Astrocyte (in vitro differentiated cells and primary cell): ENCODE data around the gene CDH5. TPM values are rescaled to one million over a fixed set of nuclear protein-coding genes. Genes with fewer than 3 reads are reported as not detected.

Source experiments
- DNase-seq: peaks from one replicate; pipeline ENCODE4 v3.0.0-alpha.2; 2010; ENCODE audit warnings: low read depth
- FAIRE-seq: peaks from 2 replicates; lab custom pipeline; 2011; peaks lifted over from hg19 to GRCh38; lab: Jason Lieb, UNC
- H2AFZ ChIP-seq: 2 replicates; pipeline ENCODE4 v1.6.0; 2012; ENCODE audit warnings: low read depth, low read length, inconsistent platforms
- H3K27ac ChIP-seq: 2 replicates; pipeline ENCODE4 v1.5.1; 2011; ENCODE audit warnings: low read depth, low read length, inconsistent platforms
- H3K27me3 ChIP-seq: 2 replicates; pipeline ENCODE4 v1.6.0; 2011; ENCODE audit warnings: low read length, inconsistent platforms; ENCODE audit not compliant: insufficient read depth
- H3K36me3 ChIP-seq: 2 replicates; pipeline ENCODE4 v1.5.1; 2011; ENCODE audit warnings: low read length, inconsistent platforms; ENCODE audit not compliant: insufficient read depth
- H3K4me1 ChIP-seq: 2 replicates; pipeline ENCODE4 v1.5.1; 2011; ENCODE audit warnings: low read length, inconsistent platforms; ENCODE audit not compliant: insufficient read depth
- H3K4me2 ChIP-seq: 2 replicates; pipeline ENCODE4 v1.6.0; 2012; ENCODE audit warnings: low read length, inconsistent platforms
- H3K4me3 ChIP-seq: 2 replicates; pipeline ENCODE4 v1.5.1; 2011; ENCODE audit warnings: low read depth, mild to moderate bottlenecking, low read length, inconsistent platforms; ENCODE audit not compliant: insufficient read depth
- H3K79me2 ChIP-seq: 2 replicates; pipeline ENCODE4 v1.6.0; 2012; ENCODE audit warnings: mild to moderate bottlenecking, low read length, inconsistent platforms; ENCODE audit not compliant: insufficient read depth
- H3K9ac ChIP-seq: 2 replicates; pipeline ENCODE4 v1.6.0; 2012; ENCODE audit warnings: mild to moderate bottlenecking, low read length, inconsistent platforms
- H3K9me3 ChIP-seq: 2 replicates; pipeline ENCODE4 v1.5.1; 2012; ENCODE audit warnings: low read depth, mild to moderate bottlenecking, low read length, inconsistent platforms; ENCODE audit not compliant: insufficient read depth
- H4K20me1 ChIP-seq: 2 replicates; pipeline ENCODE4 v1.6.0; 2012; ENCODE audit warnings: low read length, inconsistent platforms; ENCODE audit not compliant: insufficient read depth
- H3K27ac Mint-ChIP-seq: one replicate; pipeline ENCODE4 v1.8.0; 2021; ENCODE audit warnings: mild to moderate bottlenecking, mixed read lengths; ENCODE audit not compliant: unreplicated experiment
- H3K27me3 Mint-ChIP-seq: one replicate; pipeline ENCODE4 v1.8.0; 2021; ENCODE audit warnings: low read depth, mixed read lengths; ENCODE audit not compliant: unreplicated experiment
- H3K36me3 Mint-ChIP-seq: one replicate; pipeline ENCODE4 v1.8.0; 2021; ENCODE audit warnings: low read depth, mixed read lengths; ENCODE audit not compliant: unreplicated experiment
- H3K4me1 Mint-ChIP-seq: one replicate; pipeline ENCODE4 v1.8.0; 2021; ENCODE audit warnings: low read depth, mixed read lengths; ENCODE audit not compliant: unreplicated experiment
- H3K4me3 Mint-ChIP-seq: one replicate; pipeline ENCODE4 v1.8.0; 2021; ENCODE audit warnings: mild to moderate bottlenecking, moderate library complexity, mixed read lengths; ENCODE audit not compliant: unreplicated experiment
- H3K9me3 Mint-ChIP-seq: one replicate; pipeline ENCODE4 v1.8.0; 2021; ENCODE audit warnings: mild to moderate bottlenecking, mixed read lengths; ENCODE audit not compliant: unreplicated experiment
- CTCF ChIP-seq: IDR thresholded peaks from 2 replicates; pipeline ENCODE4 v1.5.1; 2011; ENCODE audit warnings: low read depth, mild to moderate bottlenecking, inconsistent platforms, low read length, moderate library complexity; ENCODE audit not compliant: insufficient read depth
- EZH2 ChIP-seq: IDR thresholded peaks from 2 replicates; pipeline ENCODE4 v1.6.1; 2012; ENCODE audit warnings: mild to moderate bottlenecking, low read length, inconsistent platforms; ENCODE audit not compliant: insufficient read depth
- total RNA-seq: library from RNA; stranded (reverse); gene quantifications from 2 replicates; pipeline ENCODE4 v1.2.1, GENCODE V29; 2021

Gene CDH5
- total RNA-seq, 1 donor from 2014 or later, result 0.30 TPM

DNA sequence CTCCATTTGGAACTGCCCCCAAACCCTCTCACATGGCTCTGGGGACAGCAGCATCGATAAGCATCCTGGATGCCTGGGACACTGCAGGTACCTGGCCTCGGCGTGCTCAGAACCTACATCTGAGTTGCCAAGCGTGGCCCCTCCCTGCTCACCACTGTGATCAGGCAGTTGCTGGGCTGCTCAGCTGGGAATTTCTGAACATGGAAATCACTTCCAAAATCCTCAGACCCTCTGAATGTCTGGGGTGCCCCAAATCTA lies 6.3 kb downstream of the CDH5 start:
- peaks cover 7% of the 10 kb centered on the region for H3K4me1 ChIP-seq
- TF ChIP-seq EZH2 (no peak), CTCF (no peak)
- H3K36me3 ChIP-seq, result no peaks in the 10 kb centered on the region
- no peak overlapping the region for H3K9ac ChIP-seq
- no peaks in the 10 kb centered on the region for H3K27me3 ChIP-seq
- no peak for DNase-seq
- Mint-ChIP-seq H3K4me1 (no peaks in the 10 kb centered on the region), H3K9me3 (no peaks in the 10 kb centered on the region), H3K4me3 (no peak overlapping the region), H3K27me3 (peaks cover 27% of the 10 kb centered on the region), H3K36me3 (no peaks in the 10 kb centered on the region), H3K27ac (no peak overlapping the region)
- no peaks in the 10 kb centered on the region for H4K20me1 ChIP-seq
- no peak overlapping the region for H3K4me3 ChIP-seq
- no peak overlapping the region for H2AFZ ChIP-seq
- FAIRE-seq, result no peak
- no peak overlapping the region for H3K27ac ChIP-seq
- H3K4me2 ChIP-seq, result no peak overlapping the region
- no peaks in the 10 kb centered on the region for H3K79me2 ChIP-seq
- H3K9me3 ChIP-seq, result no peaks in the 10 kb centered on the region

DNA sequence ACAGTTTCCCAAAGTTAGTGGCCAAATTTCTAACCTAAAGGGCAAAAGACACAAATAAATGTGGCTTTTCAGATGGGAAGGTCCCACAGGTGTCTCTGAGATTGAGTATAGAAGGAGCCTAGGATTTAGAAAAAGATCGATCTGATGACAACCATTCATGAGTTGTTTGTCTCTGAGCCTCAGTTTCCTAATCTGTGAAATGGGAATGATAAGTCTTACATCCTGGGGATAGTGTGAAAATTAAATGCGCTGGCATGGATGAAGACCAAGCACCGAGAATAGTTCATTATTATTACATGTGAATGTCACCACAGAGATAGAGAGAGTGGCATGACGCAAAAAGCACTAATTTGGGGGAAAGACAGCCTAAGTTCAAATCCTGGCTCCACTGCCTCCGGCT lies 7.2 kb downstream of the CDH5 start:
- H3K36me3 Mint-ChIP-seq, result no peaks in the 10 kb centered on the region
- H4K20me1 ChIP-seq, result no peaks in the 10 kb centered on the region
- FAIRE-seq (no peak), DNase-seq (no peak)
- no peak for TF ChIP-seq CTCF
- TF ChIP-seq EZH2, result no peak
- H3K36me3 ChIP-seq, result no peaks in the 10 kb centered on the region
- H3K27me3 ChIP-seq, result no peaks in the 10 kb centered on the region
- no peaks in the 10 kb centered on the region for H3K9me3 Mint-ChIP-seq
- H3K4me3 ChIP-seq, result no peak overlapping the region
- H3K4me3 Mint-ChIP-seq, result no peak overlapping the region
- peaks cover 7% of the 10 kb centered on the region for H3K4me1 ChIP-seq
- H3K27ac Mint-ChIP-seq, result no peak overlapping the region
- H2AFZ ChIP-seq, result no peak overlapping the region
- H3K27ac ChIP-seq, result no peak overlapping the region
- H3K4me2 ChIP-seq, result no peak overlapping the region
- H3K27me3 Mint-ChIP-seq, result peaks cover 23% of the 10 kb centered on the region
- H3K4me1 Mint-ChIP-seq, result no peaks in the 10 kb centered on the region
- H3K9ac ChIP-seq, result no peak overlapping the region
- H3K79me2 ChIP-seq, result no peaks in the 10 kb centered on the region
- H3K9me3 ChIP-seq, result no peaks in the 10 kb centered on the region

DNA sequence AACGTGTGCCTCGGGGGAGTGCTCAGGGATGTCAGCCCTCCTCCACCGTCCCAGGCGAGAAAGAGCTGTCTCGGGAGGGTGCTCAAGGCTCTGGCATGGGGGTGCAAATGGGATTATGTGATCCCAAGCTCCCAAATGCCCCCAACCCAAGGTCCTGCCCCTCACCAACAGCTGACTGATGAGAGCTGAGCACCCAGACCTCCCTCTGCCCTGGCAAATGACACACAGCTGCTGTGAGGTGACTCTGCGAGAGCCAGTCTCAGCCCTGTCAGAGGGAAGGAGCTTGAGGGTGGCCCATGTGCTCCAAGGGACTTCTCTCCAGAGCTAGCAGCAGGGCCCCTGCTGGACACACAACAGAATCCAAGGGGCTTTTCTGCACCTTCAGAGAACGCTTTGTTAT lies 7.7 kb downstream of the CDH5 start:
- TF ChIP-seq EZH2, result no peak
- TF ChIP-seq CTCF, result no peak

More for the DNA sequence above, 7.7 kb downstream of the CDH5 start:
- H3K4me1 Mint-ChIP-seq, result no peaks in the 10 kb centered on the region
- Histone ChIP-seq H3K4me3 (no peak overlapping the region), H4K20me1 (no peaks in the 10 kb centered on the region), H3K9ac (no peak overlapping the region), H3K9me3 (no peaks in the 10 kb centered on the region), H3K36me3 (no peaks in the 10 kb centered on the region), H3K4me1 (peaks cover 7% of the 10 kb centered on the region), H3K27ac (no peak overlapping the region), H2AFZ (no peak overlapping the region), H3K27me3 (no peaks in the 10 kb centered on the region), H3K79me2 (no peaks in the 10 kb centered on the region), H3K4me2 (no peak overlapping the region)
- DNase-seq (no peak), FAIRE-seq (no peak)
- no peak overlapping the region for H3K4me3 Mint-ChIP-seq
- H3K36me3 Mint-ChIP-seq, result no peaks in the 10 kb centered on the region
- no peak overlapping the region for H3K27ac Mint-ChIP-seq
- H3K9me3 Mint-ChIP-seq, result no peaks in the 10 kb centered on the region
- H3K27me3 Mint-ChIP-seq, result peaks cover 21% of the 10 kb centered on the region
